Rectal smooth muscle tissue (tissue), 1 donor: ENCODE data around the gene LRRC56.
"Not testable (repeated sequence)": the region's sequence is repeated elsewhere in the genome, so short reads cannot be mapped to it uniquely, and the experiment has no call there.

Experiments used
- H3K27ac ChIP-seq: one replicate; pipeline ENCODE4 v1.7.0; 2013; ENCODE audit warnings: low read depth, low read length, inconsistent platforms
- H3K27me3 ChIP-seq: one replicate; pipeline ENCODE4 v1.7.0; 2013; ENCODE audit warnings: low read length; ENCODE audit not compliant: control insufficient read depth, insufficient read depth
- H3K36me3 ChIP-seq: one replicate; pipeline ENCODE4 v1.7.0; 2013; ENCODE audit warnings: low read length; ENCODE audit not compliant: control insufficient read depth, insufficient read depth
- H3K4me1 ChIP-seq: one replicate; pipeline ENCODE4 v1.7.0; 2013; ENCODE audit warnings: low read length; ENCODE audit not compliant: control insufficient read depth, insufficient read depth
- H3K4me3 ChIP-seq: one replicate; pipeline ENCODE4 v1.7.0; 2013; ENCODE audit warnings: low read length
- H3K9ac ChIP-seq: one replicate; pipeline ENCODE4 v1.7.0; 2013; ENCODE audit warnings: low read length

The LRRC56 gene

GRCh38 chr11:516918-517685 lies 20.2 kb upstream of the LRRC56 start:
- H3K4me1 ChIP-seq, H3K4me3 ChIP-seq, H3K27ac ChIP-seq, H3K27me3 ChIP-seq, H3K9ac ChIP-seq, H3K36me3 ChIP-seq: not testable (repeated sequence)

GRCh38 chr11:518463-519202 lies 18.7 kb upstream of the LRRC56 start:
- Histone ChIP-seq H3K27ac (peak overlapping the region; percentile 70), H3K9ac (no peak overlapping the region), H3K27me3 (no peaks in the 10 kb centered on the region)

GRCh38 chr11:520428-521176 lies 16.7 kb upstream of the LRRC56 start:
- H3K9ac ChIP-seq, result no peak overlapping the region
- H3K4me1 ChIP-seq, result no peaks in the 10 kb centered on the region
- H3K27ac ChIP-seq, result no peak overlapping the region
- H3K27me3 ChIP-seq, result no peaks in the 10 kb centered on the region
- no peak overlapping the region for H3K4me3 ChIP-seq
- no peaks in the 10 kb centered on the region for H3K36me3 ChIP-seq

More at GRCh38 chr11:518463-519202, 18.7 kb upstream of the LRRC56 start:
- H3K36me3 ChIP-seq, result no peaks in the 10 kb centered on the region
- H3K4me1 ChIP-seq, result no peaks in the 10 kb centered on the region
- peak overlapping the region; percentile 43 for H3K4me3 ChIP-seq

GRCh38 chr11:521177-521688 lies 16.1 kb upstream of the LRRC56 start:
- H3K4me3 ChIP-seq, result no peak overlapping the region
- H3K36me3 ChIP-seq, result no peaks in the 10 kb centered on the region
- no peak overlapping the region for H3K9ac ChIP-seq
- no peak overlapping the region for H3K27ac ChIP-seq
- H3K27me3 ChIP-seq, result no peaks in the 10 kb centered on the region
- H3K4me1 ChIP-seq, result no peaks in the 10 kb centered on the region

GRCh38 chr11:526192-526591 lies 11.1 kb upstream of the LRRC56 start:
- no peak overlapping the region for H3K27ac ChIP-seq
- H3K27me3 ChIP-seq, result no peaks in the 10 kb centered on the region
- H3K36me3 ChIP-seq, result no peaks in the 10 kb centered on the region
- H3K4me1 ChIP-seq, result no peaks in the 10 kb centered on the region
- H3K9ac ChIP-seq, result no peak overlapping the region
- H3K4me3 ChIP-seq, result no peak overlapping the region

GRCh38 chr11:528166-528814 lies 9.0 kb upstream of the LRRC56 start:
- H3K4me3 ChIP-seq, result no peak overlapping the region
- peaks cover 9% of the 10 kb centered on the region for H3K36me3 ChIP-seq
- no peaks in the 10 kb centered on the region for H3K27me3 ChIP-seq
- H3K27ac ChIP-seq, result no peak overlapping the region
- no peaks in the 10 kb centered on the region for H3K4me1 ChIP-seq
- no peak overlapping the region for H3K9ac ChIP-seq

GRCh38 chr11:528815-529727 lies 8.3 kb upstream of the LRRC56 start:
- H3K36me3 ChIP-seq, result peaks cover 12% of the 10 kb centered on the region
- no peak overlapping the region for H3K4me3 ChIP-seq
- H3K27ac ChIP-seq, result no peak overlapping the region
- peaks cover 2% of the 10 kb centered on the region for H3K4me1 ChIP-seq
- H3K9ac ChIP-seq, result no peak overlapping the region
- H3K27me3 ChIP-seq, result no peaks in the 10 kb centered on the region

- Histone ChIP-seq H3K4me1 (peaks cover 7% of the 10 kb centered on the region), H3K36me3 (peaks cover 12% of the 10 kb centered on the region), H3K9ac (no peak overlapping the region), H3K4me3 (no peak overlapping the region), H3K27ac (no peak overlapping the region), H3K27me3 (no peaks in the 10 kb centered on the region)
Measured at GRCh38 chr11:529728-530411, 7.5 kb upstream of the LRRC56 start.

GRCh38 chr11:530960-531831 lies 6.1 kb upstream of the LRRC56 start:
- peaks cover 7% of the 10 kb centered on the region for H3K4me1 ChIP-seq
- H3K36me3 ChIP-seq, result peaks cover 12% of the 10 kb centered on the region
- no peaks in the 10 kb centered on the region for H3K27me3 ChIP-seq
- H3K9ac ChIP-seq, result no peak overlapping the region
- H3K27ac ChIP-seq, result no peak overlapping the region
- no peak overlapping the region for H3K4me3 ChIP-seq

GRCh38 chr11:531919-532526 lies 5.3 kb upstream of the LRRC56 start:
- H3K9ac ChIP-seq, result no peak overlapping the region
- no peak overlapping the region for H3K27ac ChIP-seq
- peaks cover 7% of the 10 kb centered on the region for H3K4me1 ChIP-seq
- H3K27me3 ChIP-seq, result no peaks in the 10 kb centered on the region
- H3K4me3 ChIP-seq, result no peak overlapping the region
- peaks cover 12% of the 10 kb centered on the region for H3K36me3 ChIP-seq
